CD14-positive monocyte (primary cell): Measurements from ENCODE around the gene B3GNT9. TPM values are rescaled to one million over a fixed set of nuclear protein-coding genes. Genes with fewer than 3 reads are reported as not detected.
A peak's percentile ranks its signal among the peaks of the same experiment; 100 is the strongest.

Experiments used
- DNase-seq, 3 donors: peaks; one replicate each; pipeline ENCODE4 v3.0.0-alpha.2; 2011 to 2022
- H2AFZ ChIP-seq: 2 replicates; pipeline ENCODE4 v1.6.0; 2012; ENCODE audit warnings: mild to moderate bottlenecking, low read depth, low read length, inconsistent platforms; ENCODE audit not compliant: insufficient read depth, poor library complexity, severe bottlenecking
- H3K27ac ChIP-seq, 2 donors: 1 replicate in 1 of 2; 2 replicates in 1 of 2; pipeline ENCODE4 v1.5.1; 2012 to 2013; ENCODE audit warnings: low read length in 2 of 2, control low read depth in 1 of 2, inconsistent platforms in 1 of 2, low read depth in 1 of 2, mild to moderate bottlenecking in 1 of 2
- H3K27me3 ChIP-seq, 2 donors: one replicate each; pipeline versions ENCODE4 v1.6.0 to v1.6.1; 2011 to 2013; ENCODE audit warnings: low read length in 2 of 2; ENCODE audit not compliant: control insufficient read depth in 2 of 2, insufficient read depth in 2 of 2
- H3K36me3 ChIP-seq, 2 donors: replicated peaks in 1 of 2; 1 replicate in 1 of 2; 2 replicates in 1 of 2; pipeline versions ENCODE4 v1.5.1 to v1.6.1; 2012 to 2013; ENCODE audit warnings: low read length in 2 of 2, control low read depth in 1 of 2, inconsistent platforms in 1 of 2, mild to moderate bottlenecking in 1 of 2; ENCODE audit not compliant: insufficient read depth in 2 of 2, control insufficient read depth in 1 of 2
- H3K4me1 ChIP-seq, 2 donors: 1 replicate in 1 of 2; 2 replicates in 1 of 2; pipeline versions ENCODE4 v1.5.1 to v1.6.1; 2012 to 2013; ENCODE audit warnings: low read length in 2 of 2, control low read depth in 1 of 2, inconsistent platforms in 1 of 2, mild to moderate bottlenecking in 1 of 2, moderate library complexity in 1 of 2; ENCODE audit not compliant: insufficient read depth in 2 of 2, control insufficient read depth in 1 of 2
- H3K4me2 ChIP-seq: replicated peaks from 2 replicates; pipeline ENCODE3; 2012; ENCODE audit warnings: low read length, moderate library complexity, mild to moderate bottlenecking; ENCODE audit not compliant: poor library complexity, severe bottlenecking; ENCODE audit errors: extremely low read depth
- H3K4me3 ChIP-seq, 3 experiments: fragments of 200-600 bp in 1 of 3; sonication (generic) in 1 of 3; replicated peaks in 1 of 3; 1 replicate in 2 of 3; 2 replicates in 1 of 3; pipeline ENCODE4 v1.5.1; 2011 to 2013; ENCODE audit warnings: low read length in 3 of 3, mild to moderate bottlenecking in 3 of 3, control low read depth in 2 of 3, low read depth in 2 of 3, inconsistent platforms in 1 of 3, moderate library complexity in 1 of 3
- H3K79me2 ChIP-seq: 2 replicates; pipeline ENCODE4 v1.6.0; 2012; ENCODE audit warnings: mild to moderate bottlenecking, control low read depth, inconsistent platforms, low read length, moderate library complexity; ENCODE audit not compliant: insufficient read depth
- H3K9ac ChIP-seq: 2 replicates; pipeline ENCODE4 v1.6.0; 2017; ENCODE audit warnings: low read length, mild to moderate bottlenecking; ENCODE audit not compliant: insufficient read depth, poor library complexity, severe bottlenecking
- H3K9me3 ChIP-seq, 2 donors: replicated peaks in 1 of 2; 1 replicate in 1 of 2; 2 replicates in 1 of 2; pipeline versions ENCODE4 v1.5.1 to v1.6.1; 2012 to 2013; ENCODE audit warnings: low read length in 2 of 2, control low read depth in 1 of 2; ENCODE audit not compliant: control insufficient read depth in 1 of 2, insufficient read depth in 1 of 2
- H4K20me1 ChIP-seq: 2 replicates; pipeline ENCODE4 v1.6.0; 2012; ENCODE audit warnings: mild to moderate bottlenecking, low read length, control low read depth, moderate library complexity; ENCODE audit not compliant: insufficient read depth
- H3K27ac Mint-ChIP-seq, 7 donors: one replicate each; pipeline ENCODE4 v1.8.0; 2020; ENCODE audit warnings: mild to moderate bottlenecking in 7 of 7, mixed read lengths in 7 of 7, moderate library complexity in 6 of 7, inconsistent platforms in 2 of 7
- H3K27me3 Mint-ChIP-seq, 3 donors: one replicate each; pipeline ENCODE4 v1.8.0; 2021 to 2022; ENCODE audit warnings: low read depth in 3 of 3, mild to moderate bottlenecking in 3 of 3, mixed read lengths in 3 of 3, moderate library complexity in 3 of 3, inconsistent platforms in 1 of 3
- H3K36me3 Mint-ChIP-seq, 2 donors: one replicate each; pipeline ENCODE4 v1.8.0; 2020; ENCODE audit warnings: mixed read lengths in 2 of 2, inconsistent platforms in 1 of 2, mild to moderate bottlenecking in 1 of 2
- H3K4me1 Mint-ChIP-seq: one replicate; pipeline ENCODE4 v1.8.0; 2020; ENCODE audit warnings: mild to moderate bottlenecking, mixed read lengths
- H3K4me3 Mint-ChIP-seq, 2 donors: one replicate each; pipeline ENCODE4 v1.8.0; 2020; ENCODE audit warnings: mild to moderate bottlenecking in 2 of 2, mixed read lengths in 2 of 2, moderate library complexity in 1 of 2
- H3K9me3 Mint-ChIP-seq, 7 donors: one replicate each; pipeline ENCODE4 v1.8.0; 2020 to 2022; ENCODE audit warnings: mixed read lengths in 7 of 7, mild to moderate bottlenecking in 6 of 7, moderate library complexity in 6 of 7, inconsistent platforms in 2 of 7
- WGBS: methylation state at CpG from one replicate; pipeline ENCODE4 v1.1.5; 2013; ENCODE audit warnings: missing lambda C conversion rate; ENCODE audit not compliant: insufficient coverage; 5-methylcytosine and 5-hydroxymethylcytosine counted together
- intact Hi-C, 2 donors: fragments of 100-400 bp; cut with micrococcal nuclease; formaldehyde crosslinking; loops; one replicate each; pipeline versions ENCODE4 v1.15.0 to v1.15.1; 2023
- polyA plus RNA-seq, 3 donors: library from polyadenylated mRNA; depleted of rRNA in 1 of 3; unstranded in 2 of 3; stranded (reverse) in 1 of 3; fragments of 300-500 nt in 2 of 3; fragments of >200 nt in 1 of 3; fragmentation: Illumina TruSeq in 2 of 3; gene quantifications; 1 replicate in 2 of 3; 2 replicates in 1 of 3; pipeline ENCODE4 v1.2.3, GENCODE V29; 2012 to 2021
- TF ChIP-seq, protein P1 (sequence below): fragments of 200-600 bp; IDR thresholded peaks from one replicate; pipeline ENCODE4 v1.8.0; 2022; ENCODE audit warnings: antibody characterized with exemption, mild to moderate bottlenecking

B3GNT9 gene
- polyA plus RNA-seq, 3 donors: 0.10 to 0.67 (median 0.20) TPM

DNA sequence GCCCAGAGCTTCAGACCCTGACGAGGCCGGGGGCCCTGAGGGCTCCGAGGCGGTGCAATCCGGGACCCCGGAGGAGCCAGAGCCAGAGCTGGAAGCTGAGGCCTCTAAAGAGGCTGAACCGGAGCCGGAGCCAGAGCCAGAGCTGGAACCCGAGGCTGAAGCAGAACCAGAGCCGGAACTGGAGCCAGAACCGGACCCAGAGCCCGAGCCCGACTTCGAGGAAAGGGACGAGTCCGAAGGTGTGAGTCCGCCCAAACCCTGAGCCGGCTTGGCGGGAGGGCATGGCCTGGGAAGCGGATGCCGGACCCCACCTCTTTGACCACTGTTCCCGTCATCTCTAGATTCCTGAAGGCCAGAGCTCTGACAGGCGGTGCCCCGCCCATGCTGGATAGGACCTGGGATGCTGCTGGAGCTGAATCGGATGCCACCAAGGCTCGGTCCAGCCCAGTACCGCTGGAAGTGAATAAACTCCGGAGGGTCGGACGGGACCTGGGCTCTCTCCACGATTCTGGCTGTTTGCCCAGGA is 24.0 kb upstream of the B3GNT9 start:
- H4K20me1 ChIP-seq: peaks cover 32% of the 10 kb centered on the region
- 32% methylated on average over 31 of the region's 31 CpGs for WGBS
- no peaks in the 10 kb centered on the region for H3K36me3 ChIP-seq
- Mint-ChIP-seq H3K9me3 (peaks cover 0 to 19% (median 5%) of the 10 kb centered on the region in 7 donors), H3K36me3 (peaks cover 34 to 37% of the 10 kb centered on the region in 2 donors), H3K27ac (no peak overlapping the region), H3K27me3 (peaks cover 50 to 89% (median 63%) of the 10 kb centered on the region in 3 donors), H3K4me1 (peaks cover 50% of the 10 kb centered on the region), H3K4me3 (peak overlapping the region; percentile 80 to 93)
- intact Hi-C loops: no loop called here
- peak overlapping the region; percentile 75 for H3K4me2 ChIP-seq
- peaks cover 62 to 70% of the 10 kb centered on the region in 2 donors for H3K4me1 ChIP-seq
- no peaks in the 10 kb centered on the region for H3K9me3 ChIP-seq
- TF ChIP-seq, protein P1, sequence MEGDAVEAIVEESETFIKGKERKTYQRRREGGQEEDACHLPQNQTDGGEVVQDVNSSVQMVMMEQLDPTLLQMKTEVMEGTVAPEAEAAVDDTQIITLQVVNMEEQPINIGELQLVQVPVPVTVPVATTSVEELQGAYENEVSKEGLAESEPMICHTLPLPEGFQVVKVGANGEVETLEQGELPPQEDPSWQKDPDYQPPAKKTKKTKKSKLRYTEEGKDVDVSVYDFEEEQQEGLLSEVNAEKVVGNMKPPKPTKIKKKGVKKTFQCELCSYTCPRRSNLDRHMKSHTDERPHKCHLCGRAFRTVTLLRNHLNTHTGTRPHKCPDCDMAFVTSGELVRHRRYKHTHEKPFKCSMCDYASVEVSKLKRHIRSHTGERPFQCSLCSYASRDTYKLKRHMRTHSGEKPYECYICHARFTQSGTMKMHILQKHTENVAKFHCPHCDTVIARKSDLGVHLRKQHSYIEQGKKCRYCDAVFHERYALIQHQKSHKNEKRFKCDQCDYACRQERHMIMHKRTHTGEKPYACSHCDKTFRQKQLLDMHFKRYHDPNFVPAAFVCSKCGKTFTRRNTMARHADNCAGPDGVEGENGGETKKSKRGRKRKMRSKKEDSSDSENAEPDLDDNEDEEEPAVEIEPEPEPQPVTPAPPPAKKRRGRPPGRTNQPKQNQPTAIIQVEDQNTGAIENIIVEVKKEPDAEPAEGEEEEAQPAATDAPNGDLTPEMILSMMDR: no peak
- H3K27ac ChIP-seq: no peak overlapping the region
- peak overlapping the region; percentile 15 for H3K9ac ChIP-seq
- DNase-seq: no peak
- no peaks in the 10 kb centered on the region for H3K79me2 ChIP-seq
- H3K27me3 ChIP-seq: peaks cover 13 to 52% of the 10 kb centered on the region in 2 donors
- peak overlapping the region in 2 of 3 experiments; percentile 15 to 69 for H3K4me3 ChIP-seq
- H2AFZ ChIP-seq: peak overlapping the region; percentile 70

DNA sequence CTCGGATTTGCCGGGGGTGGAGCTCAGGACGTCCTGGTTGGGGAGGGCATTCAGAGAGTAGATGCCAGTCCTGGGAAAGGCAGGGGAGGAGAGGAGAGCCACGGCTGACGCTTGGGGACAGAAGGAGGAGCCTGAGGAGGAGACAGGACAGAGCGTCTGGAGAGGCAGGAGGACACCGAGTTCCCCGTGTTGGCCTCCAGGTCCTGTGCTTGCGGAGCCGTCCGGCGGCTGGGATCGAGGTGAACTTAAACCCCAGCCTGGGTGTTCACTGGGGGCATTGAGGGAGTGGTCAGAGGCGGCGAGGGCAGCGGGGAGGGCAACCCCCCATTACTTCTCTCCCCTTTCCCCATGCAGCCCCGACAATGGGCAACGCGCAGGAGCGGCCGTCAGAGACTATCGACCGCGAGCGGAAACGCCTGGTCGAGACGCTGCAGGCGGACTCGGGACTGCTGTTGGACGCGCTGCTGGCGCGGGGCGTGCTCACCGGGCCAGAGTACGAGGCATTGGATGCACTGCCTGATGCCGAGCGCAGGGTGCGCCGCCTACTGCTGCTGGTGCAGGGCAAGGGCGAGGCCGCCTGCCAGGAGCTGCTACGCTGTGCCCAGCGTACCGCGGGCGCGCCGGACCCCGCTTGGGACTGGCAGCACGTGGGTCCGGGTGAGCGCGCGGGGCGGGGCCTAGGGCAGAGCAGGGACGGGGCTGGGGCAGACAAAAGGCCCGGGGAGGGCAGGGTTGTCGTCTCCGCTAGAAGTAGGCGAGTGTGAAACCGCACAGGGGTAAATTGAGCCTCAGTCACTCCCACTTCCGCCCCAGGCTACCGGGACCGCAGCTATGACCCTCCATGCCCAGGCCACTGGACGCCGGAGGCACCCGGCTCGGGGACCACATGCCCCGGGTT is 23.3 kb upstream of the B3GNT9 start:
- H3K9ac ChIP-seq: peak overlapping the region; percentile 15
- DNase-seq: peak; percentile 78 to 83 (median 81)
- peak overlapping the region; percentile 70 for H2AFZ ChIP-seq
- peaks cover 13 to 57% of the 10 kb centered on the region in 2 donors for H3K27me3 ChIP-seq
- peaks cover 57% of the 10 kb centered on the region for H3K4me1 Mint-ChIP-seq
- intact Hi-C loops: no loop called here
- H3K27me3 Mint-ChIP-seq: peaks cover 53 to 89% (median 66%) of the 10 kb centered on the region in 3 donors
- H4K20me1 ChIP-seq: peaks cover 29% of the 10 kb centered on the region
- peaks cover 0 to 19% (median 5%) of the 10 kb centered on the region in 7 donors for H3K9me3 Mint-ChIP-seq
- H3K4me3 Mint-ChIP-seq: peak overlapping the region; percentile 80 to 93
- WGBS: under 1% methylated on average over 63 of the region's 71 CpGs
- H3K4me1 ChIP-seq: peaks cover 69 to 77% of the 10 kb centered on the region in 2 donors
- no peaks in the 10 kb centered on the region for H3K36me3 ChIP-seq
- peak overlapping the region; percentile 75 for H3K4me2 ChIP-seq
- TF ChIP-seq, protein P1: peak; percentile 10
- peak overlapping the region; percentile 11 to 69 (median 35) for H3K4me3 ChIP-seq
- no peaks in the 10 kb centered on the region for H3K79me2 ChIP-seq
- no peaks in the 10 kb centered on the region for H3K9me3 ChIP-seq
- peak overlapping the region; percentile 29 to 31 for H3K27ac ChIP-seq
- peak overlapping the region in 6 of 7 donors; percentile 70 to 90 (median 80) for H3K27ac Mint-ChIP-seq
- H3K36me3 Mint-ChIP-seq: peaks cover 30 to 36% of the 10 kb centered on the region in 2 donors
